Coronary artery (tissue), 2 donors: ENCODE measurements around the gene NCAPG.
"Not testable (repeated sequence)": the region's sequence is repeated elsewhere in the genome, so short reads cannot be mapped to it uniquely, and the experiment has no call there.

Experiments
- DNase-seq: peaks from one replicate; pipeline ENCODE4 v3.0.0-alpha.2; 2017; ENCODE audit warnings: low spot score
- H3K27ac ChIP-seq, 2 donors: fragments of 200-600 bp; sonication (generic); one replicate each; pipeline ENCODE4 v1.5.1; 2016 to 2019
- H3K4me3 ChIP-seq: fragments of 200-600 bp; sonication (generic); 2 replicates; pipeline ENCODE4 v1.5.1; 2016; ENCODE audit warnings: mild to moderate bottlenecking, moderate library complexity
- TF ChIP-seq, protein P1 (sequence below): fragments of 200-600 bp; sonication (generic); IDR thresholded peaks from one replicate; pipeline ENCODE4 v1.5.1; 2019; ENCODE audit warnings: antibody characterized with exemption

Gene NCAPG

DNA sequence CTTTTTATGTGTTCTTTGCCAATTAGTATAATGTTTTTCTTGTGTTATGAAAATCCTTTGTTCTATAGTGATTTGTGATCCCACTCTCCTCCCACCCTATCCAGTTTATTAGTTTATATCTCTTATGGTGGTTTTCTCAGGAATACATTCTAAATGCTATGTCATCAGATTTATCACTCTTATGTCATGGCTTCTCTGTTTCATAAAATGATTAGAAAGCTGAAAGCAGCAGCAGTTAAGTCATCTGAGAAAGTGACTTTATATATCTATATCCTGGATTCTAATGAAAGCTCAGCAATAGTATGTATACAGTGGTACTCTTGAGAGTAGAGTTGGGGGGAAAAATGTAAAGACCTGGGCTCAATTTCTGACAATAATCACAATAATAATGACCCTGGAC, 41.2 kb downstream of the NCAPG start:
- DNase-seq: no peak
- Histone ChIP-seq H3K4me3 (no peak overlapping the region), H3K27ac (no peak overlapping the region)
- TF ChIP-seq, protein P1, sequence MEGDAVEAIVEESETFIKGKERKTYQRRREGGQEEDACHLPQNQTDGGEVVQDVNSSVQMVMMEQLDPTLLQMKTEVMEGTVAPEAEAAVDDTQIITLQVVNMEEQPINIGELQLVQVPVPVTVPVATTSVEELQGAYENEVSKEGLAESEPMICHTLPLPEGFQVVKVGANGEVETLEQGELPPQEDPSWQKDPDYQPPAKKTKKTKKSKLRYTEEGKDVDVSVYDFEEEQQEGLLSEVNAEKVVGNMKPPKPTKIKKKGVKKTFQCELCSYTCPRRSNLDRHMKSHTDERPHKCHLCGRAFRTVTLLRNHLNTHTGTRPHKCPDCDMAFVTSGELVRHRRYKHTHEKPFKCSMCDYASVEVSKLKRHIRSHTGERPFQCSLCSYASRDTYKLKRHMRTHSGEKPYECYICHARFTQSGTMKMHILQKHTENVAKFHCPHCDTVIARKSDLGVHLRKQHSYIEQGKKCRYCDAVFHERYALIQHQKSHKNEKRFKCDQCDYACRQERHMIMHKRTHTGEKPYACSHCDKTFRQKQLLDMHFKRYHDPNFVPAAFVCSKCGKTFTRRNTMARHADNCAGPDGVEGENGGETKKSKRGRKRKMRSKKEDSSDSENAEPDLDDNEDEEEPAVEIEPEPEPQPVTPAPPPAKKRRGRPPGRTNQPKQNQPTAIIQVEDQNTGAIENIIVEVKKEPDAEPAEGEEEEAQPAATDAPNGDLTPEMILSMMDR: no peak

DNA sequence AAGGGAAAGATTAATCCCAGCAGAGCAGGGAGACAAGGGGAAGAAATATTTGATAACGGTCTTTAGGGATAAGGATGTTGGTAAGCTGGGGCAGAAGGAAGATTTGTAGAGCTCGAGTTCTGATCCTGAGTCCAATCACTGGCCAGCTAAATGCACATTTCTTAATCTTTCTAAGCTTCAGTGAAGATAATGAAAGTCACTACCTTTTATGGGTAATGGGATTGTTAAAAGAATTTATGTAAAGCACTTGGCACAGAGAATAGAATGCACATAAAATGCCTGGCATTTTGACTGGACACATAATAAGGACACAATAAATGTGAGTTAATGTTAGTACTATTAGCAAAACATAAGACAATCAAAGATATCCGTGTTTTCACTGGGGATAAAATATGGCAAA, 43.3 kb downstream of the NCAPG start:
- DNase-seq: no peak
- no peak overlapping the region for H3K4me3 ChIP-seq
- H3K27ac ChIP-seq: no peak overlapping the region
- TF ChIP-seq, protein P1: no peak

DNA sequence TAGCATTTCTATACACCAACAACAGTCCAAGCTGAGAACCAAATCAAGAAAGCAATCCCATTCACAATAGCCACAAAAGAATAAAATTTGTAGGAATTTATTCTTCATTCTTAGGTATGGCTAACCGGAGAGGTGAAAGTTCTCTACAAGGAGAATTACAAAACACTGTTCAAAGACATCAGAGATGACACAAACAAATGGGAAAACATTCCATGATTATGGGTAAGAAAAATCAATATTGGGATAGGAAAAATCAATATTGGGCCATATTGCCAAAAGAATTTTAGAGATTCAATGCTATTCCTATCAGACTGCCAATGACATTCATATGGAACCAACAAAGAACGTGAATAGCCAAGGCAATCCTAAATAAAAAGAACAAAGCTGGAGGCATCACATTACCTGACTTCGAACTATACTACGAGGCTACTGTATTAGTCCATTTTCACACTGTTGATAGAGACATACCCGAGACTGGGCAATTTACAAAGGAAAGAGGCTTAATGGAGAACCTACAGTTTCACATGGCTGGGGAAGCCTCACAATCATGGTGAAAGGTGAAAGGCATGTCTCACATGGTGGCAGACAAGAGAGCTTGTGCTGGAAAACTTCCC, 49.1 kb downstream of the NCAPG start:
- TF ChIP-seq, protein P1: no peak
- no peak overlapping the region for H3K27ac ChIP-seq
- DNase-seq: no peak

DNA sequence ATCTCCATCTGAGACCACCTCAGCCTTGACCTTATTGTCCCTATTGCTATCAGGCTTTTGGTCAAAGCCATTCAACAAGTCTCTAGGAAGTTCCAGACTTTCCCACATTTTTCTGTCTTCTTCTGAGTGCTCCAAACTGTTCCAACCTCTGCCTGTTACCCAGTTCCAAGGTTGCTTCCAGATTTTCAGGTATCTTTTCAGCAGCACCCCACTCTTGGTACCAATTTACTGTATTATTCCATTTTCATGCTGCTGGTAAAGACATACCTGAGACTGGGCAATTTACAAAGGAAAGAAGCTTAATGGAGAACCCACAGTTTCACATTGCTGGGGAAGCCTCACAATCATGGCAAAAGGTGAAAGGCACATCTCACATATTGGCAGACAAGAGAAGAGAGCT, 51.1 kb downstream of the NCAPG start:
- not testable (repeated sequence) for H3K27ac ChIP-seq, DNase-seq, H3K4me3 ChIP-seq

More for the DNA sequence above, 49.1 kb downstream of the NCAPG start:
- H3K4me3 ChIP-seq: no peak overlapping the region

DNA sequence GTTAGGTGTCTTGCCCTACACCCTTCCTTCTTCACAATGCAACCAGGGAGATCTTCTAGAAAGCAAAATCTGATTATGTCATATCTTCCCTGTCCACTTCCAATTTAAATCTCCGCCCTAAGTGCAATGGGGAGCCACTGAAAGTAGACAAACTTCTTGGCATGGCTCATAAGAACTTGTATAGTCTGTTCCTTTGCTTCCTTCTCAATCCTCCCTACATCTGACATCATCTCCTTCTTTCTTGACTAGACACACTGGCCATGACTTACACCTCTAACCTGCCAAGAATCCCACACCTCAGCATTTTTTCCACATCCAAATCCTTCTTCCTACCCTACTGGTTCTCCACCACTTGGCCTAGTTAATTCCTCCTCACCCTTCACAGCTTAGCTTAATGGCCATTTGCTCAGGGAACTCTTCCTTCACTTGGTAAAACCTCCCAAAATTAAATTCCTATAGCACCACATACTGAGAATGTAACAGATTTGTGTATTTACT, 55.1 kb downstream of the NCAPG start:
- Histone ChIP-seq H3K27ac (no peak overlapping the region), H3K4me3 (no peak overlapping the region)
- TF ChIP-seq, protein P1: no peak
- DNase-seq: no peak

DNA sequence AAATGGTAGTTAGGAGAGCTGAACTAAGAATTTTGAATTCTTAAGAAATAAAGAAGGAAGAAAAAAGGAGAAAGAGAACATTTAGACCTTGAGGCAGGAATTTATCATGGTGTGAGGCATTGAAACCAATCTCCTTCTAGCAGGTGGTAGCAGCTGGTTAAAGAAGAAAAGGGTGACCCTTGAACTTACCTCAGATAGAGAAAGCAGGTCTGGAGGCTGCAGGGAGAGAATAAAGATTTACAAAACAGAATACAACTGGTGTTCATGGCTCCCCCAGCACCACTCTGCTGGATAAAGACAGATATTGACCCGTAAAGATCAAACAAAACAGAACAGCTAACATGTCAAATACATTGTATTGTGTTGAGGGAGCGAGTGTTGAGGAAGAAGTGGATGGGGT, 56.0 kb downstream of the NCAPG start:
- DNase-seq: no peak
- Histone ChIP-seq H3K27ac (no peak overlapping the region), H3K4me3 (no peak overlapping the region)
- TF ChIP-seq, protein P1: no peak

DNA sequence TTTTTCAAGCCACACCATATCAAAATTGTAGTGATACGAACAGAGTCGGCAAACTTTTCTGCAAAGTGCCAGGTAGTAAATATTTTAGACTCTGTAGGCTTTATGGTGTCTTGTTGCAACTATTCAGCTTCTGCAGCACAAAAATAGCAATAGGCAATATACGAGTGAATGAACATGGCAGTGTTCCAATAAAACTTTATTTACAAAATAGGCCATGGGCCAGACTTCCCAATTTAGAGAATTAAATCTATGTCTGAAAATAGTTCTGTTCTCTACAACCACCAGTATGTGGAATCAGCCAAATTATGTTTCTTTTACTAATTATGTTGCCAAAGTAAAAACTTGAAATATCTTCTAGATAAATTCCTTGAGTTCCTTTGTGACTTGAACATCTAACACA, 56.5 kb downstream of the NCAPG start:
- TF ChIP-seq, protein P1: no peak
- no peak for DNase-seq
- H3K27ac ChIP-seq: no peak overlapping the region

More for the DNA sequence above, 56.5 kb downstream of the NCAPG start:
- H3K4me3 ChIP-seq: no peak overlapping the region
